Measurements from ENCODE around the gene C1QTNF7.

- no peak for TF ChIP-seq ZNF335 (tag by site-specific recombination; conservative IDR thresholded peaks at IDR 0.05)
- no peak for TF ChIP-seq ZNF24 (tag by site-specific recombination; IDR thresholded peaks at IDR 0.05)
- TF ChIP-seq KLF7 (tag by site-specific recombination; IDR thresholded peaks at IDR 0.05; ENCODE audit: borderline replicate concordance): no peak
- TF ChIP-seq ZNF302 (tag by site-specific recombination; IDR thresholded peaks at IDR 0.05; ENCODE audit: low read depth): no peak
- no peak for TF ChIP-seq CTCF (tag by site-specific recombination; IDR thresholded peaks at IDR 0.05)
- TF ChIP-seq ZBTB48 (tag by site-specific recombination; IDR thresholded peaks at IDR 0.05): no peak
- TF ChIP-seq ZSCAN30 (tag by site-specific recombination; IDR thresholded peaks at IDR 0.05): no peak
- TF ChIP-seq ZNF2 (tag by site-specific recombination; IDR thresholded peaks at IDR 0.05): no peak
Measured at GRCh38 chr4:15443371-15444160, 15.7 kb downstream of the C1QTNF7 start.
